Neural progenitor cell (in vitro differentiated cells): ENCODE results near the gene CLEC4E. TPM values are rescaled to one million over a fixed set of nuclear protein-coding genes. Genes with fewer than 3 reads are reported as not detected.

Source experiments
- DNase-seq: peaks from one replicate; pipeline ENCODE4 v3.0.0-alpha.2; 2016; ENCODE audit warnings: low spot score
- H2AFZ ChIP-seq: fragments of 200-600 bp; sonication (generic); replicated peaks from 2 replicates; pipeline ENCODE4 v1.6.1; 2016; ENCODE audit warnings: antibody characterized with exemption
- H3F3A ChIP-seq: fragments of 200-600 bp; sonication (generic); 2 replicates; pipeline ENCODE4 v1.6.1; 2016; ENCODE audit warnings: antibody characterized with exemption, low read depth
- H3K27ac ChIP-seq: fragments of 200-600 bp; sonication (generic); 2 replicates; pipeline ENCODE4 v1.5.1; 2016; ENCODE audit warnings: mild to moderate bottlenecking
- H3K27me3 ChIP-seq: fragments of 200-600 bp; sonication (generic); 2 replicates; pipeline ENCODE4 v1.6.1; 2016; ENCODE audit warnings: mild to moderate bottlenecking, moderate library complexity
- H3K36me3 ChIP-seq: fragments of 200-600 bp; sonication (generic); 2 replicates; pipeline ENCODE4 v1.5.1; 2016
- H3K4me1 ChIP-seq: fragments of 200-600 bp; sonication (generic); 2 replicates; pipeline ENCODE4 v1.6.1; 2016; ENCODE audit warnings: mixed run types
- H3K4me2 ChIP-seq: fragments of 200-600 bp; sonication (generic); 2 replicates; pipeline ENCODE4 v1.6.1; 2016
- H3K4me3 ChIP-seq: fragments of 200-600 bp; sonication (generic); 2 replicates; pipeline ENCODE4 v1.5.1; 2016
- H3K79me2 ChIP-seq: fragments of 200-600 bp; sonication (generic); 2 replicates; pipeline ENCODE4 v1.6.1; 2016; ENCODE audit warnings: low read depth
- H3K9ac ChIP-seq: fragments of 200-600 bp; sonication (generic); 2 replicates; pipeline ENCODE4 v1.6.1; 2016
- H3K9me3 ChIP-seq: fragments of 200-600 bp; sonication (generic); 2 replicates; pipeline ENCODE4 v1.5.1; 2016; ENCODE audit warnings: low read depth
- H4K20me1 ChIP-seq: fragments of 200-600 bp; sonication (generic); 2 replicates; pipeline ENCODE4 v1.6.1; 2016; ENCODE audit warnings: low read depth
- H3K27ac Mint-ChIP-seq: 3 replicates; pipeline ENCODE4 v1.8.0; 2021; ENCODE audit warnings: mixed read lengths
- H3K27me3 Mint-ChIP-seq: 2 replicates; pipeline ENCODE4 v1.8.0; 2022; ENCODE audit warnings: low read depth, mild to moderate bottlenecking, inconsistent platforms, moderate library complexity, mixed read lengths; ENCODE audit not compliant: insufficient read depth
- H3K36me3 Mint-ChIP-seq: 3 replicates; pipeline ENCODE4 v1.8.0; 2021; ENCODE audit warnings: mixed read lengths
- H3K4me1 Mint-ChIP-seq: 3 replicates; pipeline ENCODE4 v1.8.0; 2021; ENCODE audit warnings: mixed read lengths
- H3K4me3 Mint-ChIP-seq: 3 replicates; pipeline ENCODE4 v1.8.0; 2021; ENCODE audit warnings: mild to moderate bottlenecking, moderate library complexity, mixed read lengths
- H3K9me3 Mint-ChIP-seq: 3 replicates; pipeline ENCODE4 v1.8.0; 2020; ENCODE audit warnings: mixed read lengths
- CTCF ChIP-seq: fragments of 200-600 bp; sonication (generic); IDR thresholded peaks from 2 replicates; pipeline ENCODE4 v1.5.1; 2017; ENCODE audit warnings: antibody characterized with exemption, mild to moderate bottlenecking
- EZH2 ChIP-seq: fragments of 200-600 bp; sonication (generic); IDR thresholded peaks from 2 replicates; pipeline ENCODE4 v1.6.1; 2017; ENCODE audit warnings: antibody characterized with exemption, mild to moderate bottlenecking, moderate library complexity
- EZH2phosphoT487 ChIP-seq: fragments of 200-600 bp; sonication (generic); IDR thresholded peaks from 2 replicates; pipeline ENCODE4 v1.6.1; 2017; ENCODE audit warnings: antibody characterized with exemption
- small RNA-seq: library from RNA; depleted of rRNA; stranded (forward); fragments of <200 nt; gene quantifications from one replicate; pipeline ENCODE3, GENCODE V24; 2015
- total RNA-seq: library from RNA; depleted of rRNA; stranded (reverse); fragments of >200 nt; gene quantifications from 2 replicates; pipeline ENCODE4 v1.2.3, GENCODE V29; 2015; ENCODE audit warnings: low replicate concordance

The CLEC4E gene
- total RNA-seq, 1 donor from 2014 or later: not detected

- no peaks in the 10 kb centered on the region for H4K20me1 ChIP-seq
- H3K36me3 ChIP-seq: no peaks in the 10 kb centered on the region
- H3K4me3 Mint-ChIP-seq: no peak overlapping the region
- no peak overlapping the region for H3K4me3 ChIP-seq
- DNase-seq: no peak
- no peak overlapping the region for H3K27ac ChIP-seq
- H3K27ac Mint-ChIP-seq: no peak overlapping the region
- no peaks in the 10 kb centered on the region for H3K36me3 Mint-ChIP-seq
- no peaks in the 10 kb centered on the region for H3K79me2 ChIP-seq
- no peaks in the 10 kb centered on the region for H3F3A ChIP-seq
- no peaks in the 10 kb centered on the region for H3K27me3 ChIP-seq
- H3K9me3 ChIP-seq: no peaks in the 10 kb centered on the region
- H2AFZ ChIP-seq: no peak overlapping the region
- no peaks in the 10 kb centered on the region for H3K9me3 Mint-ChIP-seq
- no peak overlapping the region for H3K9ac ChIP-seq
- peaks cover 3% of the 10 kb centered on the region for H3K4me1 Mint-ChIP-seq
- H3K4me2 ChIP-seq: no peak overlapping the region
- peaks cover 7% of the 10 kb centered on the region for H3K4me1 ChIP-seq
- TF ChIP-seq CTCF (no peak), EZH2 (no peak), EZH2phosphoT487 (no peak)
- peaks cover 2% of the 10 kb centered on the region for H3K27me3 Mint-ChIP-seq
These were observed 48.8 kb downstream of the CLEC4E start for GRCh38 chr12:8491646-8492530.

Small RNAs within 50 kb of the gene (small RNA-seq; reads per million reads assigned to genes)
- not detected for gene RNU6-275P

Other genes starting within 250 kb of the CLEC4E start
- not detected in 2 replicates for gene CLEC6A, start 84.9 kb downstream of the CLEC4E start, total RNA-seq
- gene CLEC4D, start 27.4 kb downstream of the CLEC4E start, total RNA-seq: 0.19 TPM in 2 replicates
- gene AICDA, start 72.0 kb upstream of the CLEC4E start, total RNA-seq: not detected in 2 replicates
- gene MFAP5, start 121.9 kb upstream of the CLEC4E start, total RNA-seq: 0.25 TPM in 1 of 2 replicates, not detected in the other
- gene RIMKLB, start 157.1 kb upstream of the CLEC4E start, total RNA-seq: 113 and 131 TPM in 2 replicates